ENCODE measurements around the gene NGDN.

The NGDN gene

DNA sequence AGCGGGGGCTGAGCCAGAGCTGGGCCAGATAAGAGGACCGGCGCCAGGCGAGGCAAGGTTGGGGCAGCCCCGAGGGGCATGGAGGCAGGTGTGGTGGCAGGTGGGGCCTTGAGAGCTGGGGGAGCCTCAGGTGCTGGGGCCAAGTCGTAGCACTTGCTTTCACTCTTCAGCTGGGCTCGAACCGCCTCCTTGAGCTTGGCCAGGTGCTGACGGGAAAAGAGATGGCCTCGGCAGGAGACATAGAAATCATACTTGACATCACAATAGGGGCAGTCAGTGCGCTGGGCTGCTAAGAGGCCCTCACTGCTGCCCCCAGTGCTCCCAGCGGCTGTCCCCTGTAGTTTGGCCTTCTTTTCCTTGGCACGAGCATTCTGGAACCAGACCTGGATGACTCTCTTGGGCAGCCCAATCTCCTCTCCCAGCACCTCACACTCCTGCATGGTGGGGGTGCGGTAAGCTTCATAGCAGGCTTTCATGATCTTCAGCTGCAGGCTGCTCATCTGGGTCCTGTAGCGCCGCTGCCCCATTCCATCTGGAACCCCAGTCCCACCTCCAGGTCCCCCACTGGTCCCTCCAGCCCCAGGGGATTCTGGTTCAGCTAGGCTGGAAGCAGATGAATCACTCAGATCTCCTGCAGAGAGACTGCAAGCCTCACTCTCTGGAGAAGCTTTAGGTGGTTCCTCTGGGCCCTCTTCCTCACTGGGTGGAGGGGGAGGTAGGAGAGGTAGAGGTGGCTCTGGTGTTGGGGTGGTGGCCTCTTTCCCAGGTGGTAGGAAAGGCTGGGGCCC, 53.9 kb downstream of the NGDN start:
- no peak for DNase-seq

DNA sequence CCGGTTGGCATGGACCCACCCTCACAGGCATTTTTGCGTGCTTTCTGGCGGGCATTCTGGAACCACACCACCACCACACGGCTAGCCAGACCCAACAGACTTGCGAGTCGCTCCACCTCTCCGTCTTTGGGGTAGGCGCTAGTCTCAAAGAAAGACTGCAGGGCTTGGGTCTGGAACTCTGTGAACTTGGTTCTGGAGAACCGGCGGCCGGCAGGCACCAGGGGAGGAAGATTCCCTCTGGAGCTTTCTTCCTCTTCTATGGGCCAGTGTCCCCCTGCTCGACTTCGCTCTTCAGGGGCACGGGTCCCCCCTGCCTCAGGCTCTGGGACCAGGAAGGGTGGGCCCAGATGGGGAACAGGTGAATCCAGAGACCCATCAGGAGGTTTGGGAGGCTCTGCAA, 55.5 kb downstream of the NGDN start:
- no peak for DNase-seq

DNA sequence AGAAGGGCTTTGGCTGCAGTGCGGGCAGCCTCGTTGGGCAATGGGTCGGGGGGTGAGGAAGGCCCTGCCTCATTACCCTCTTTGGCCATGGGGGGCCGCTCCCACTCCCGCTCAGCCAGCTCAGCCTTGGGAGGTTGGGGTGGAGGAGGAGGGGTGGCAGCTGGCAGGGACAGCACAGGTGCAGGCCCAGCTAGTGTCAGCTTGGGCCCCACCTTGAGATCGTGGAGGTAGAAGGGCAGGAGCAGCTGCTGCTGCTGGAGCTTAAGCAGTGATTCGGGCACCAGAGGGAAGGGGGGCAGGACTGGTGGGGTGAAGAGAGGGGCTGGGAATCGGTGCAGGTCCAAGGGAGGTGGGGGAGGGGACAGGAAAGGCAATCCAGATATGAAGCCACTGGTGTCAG, 56.1 kb downstream of the NGDN start:
- no peak for DNase-seq
